GM12878 (cell line): ENCODE data around the gene ZNF367. TPM values are rescaled to one million over a fixed set of nuclear protein-coding genes. Genes with fewer than 3 reads are reported as not detected.
"Not testable (repeated sequence)": the region's sequence is repeated elsewhere in the genome, so short reads cannot be mapped to it uniquely, and the experiment has no call there.

Experiments
- ATAC-seq: fragments of 200-7000 bp; cut with Tn5 transposase; 3 replicates; pipeline ENCODE4 v1.9.1; 2020; ENCODE audit warnings: mild to moderate bottlenecking, moderate library complexity
- BruUV-seq: library from RNA; stranded (reverse); fragments of 400-500 nt; replicated peaks from 2 replicates; lab custom pipeline; 2021; lab: Mats Ljungman, UMichigan
- CTCF ChIA-PET: fragments of 300-600 bp; sonication (Branson Sonifier 250); formaldehyde crosslinking; extraction: SDS; loops from one replicate; lab custom pipeline; 2021; ENCODE audit warnings: inconsistent platforms; lab: Yijun Ruan, JAX
- POLR2A ChIA-PET: fragments of 350-600 bp; formaldehyde crosslinking; extraction: SDS; loops from one replicate; lab custom pipeline; 2021; ENCODE audit warnings: inconsistent platforms; lab: Charles Lee
- RAD21 ChIA-PET: fragments of 300-600 bp; sonication (Branson Sonifier 250); formaldehyde crosslinking; loops from one replicate; lab custom pipeline; 2023; ENCODE audit warnings: antibody characterized with exemption; ENCODE audit not compliant: unreplicated experiment; lab: Charles Lee
- SMC1A ChIA-PET: fragments of 300-600 bp; sonication (Branson Sonifier 250); formaldehyde crosslinking; loops from one replicate; lab custom pipeline; 2023; ENCODE audit not compliant: unreplicated experiment, uncharacterized antibody; lab: Charles Lee
- DNase-seq: peaks from one replicate; pipeline ENCODE4 v3.0.0-alpha.2; 2011; ENCODE audit warnings: low read depth, low spot score
- FAIRE-seq: peaks from 3 replicates; lab custom pipeline; 2011; peaks lifted over from hg19 to GRCh38; lab: Jason Lieb, UNC
- H2AFZ ChIP-seq: 2 replicates; pipeline ENCODE4 v1.6.0; 2011; ENCODE audit warnings: low read depth, low read length, control low read depth; ENCODE audit not compliant: control insufficient read depth
- H3K27ac ChIP-seq: 2 replicates; pipeline ENCODE4 v1.5.1; 2011; ENCODE audit warnings: control low read depth; ENCODE audit not compliant: control insufficient read depth, insufficient read depth
- H3K27me3 ChIP-seq, 2 experiments: replicated peaks in 1 of 2; 2 replicates each; pipeline versions ENCODE4 v1.6.0 to v1.6.1; 2011; ENCODE audit warnings: low read length in 1 of 2; ENCODE audit not compliant: control insufficient read depth in 2 of 2, insufficient read depth in 2 of 2
- H3K36me3 ChIP-seq, 2 experiments: 2 replicates each; pipeline ENCODE4 v1.5.1; 2011; ENCODE audit warnings: low read length in 1 of 2; ENCODE audit not compliant: control insufficient read depth in 2 of 2, insufficient read depth in 2 of 2
- H3K4me1 ChIP-seq: 2 replicates; pipeline ENCODE4 v1.6.1; 2011; ENCODE audit warnings: mild to moderate bottlenecking, low read length, moderate library complexity, mixed read lengths; ENCODE audit not compliant: control insufficient read depth, insufficient read depth
- H3K4me2 ChIP-seq: 2 replicates; pipeline ENCODE4 v1.6.0; 2011; ENCODE audit warnings: control low read depth; ENCODE audit not compliant: control insufficient read depth, insufficient read depth
- H3K4me3 ChIP-seq: fragments of 200-600 bp; sonication (generic); 2 replicates; pipeline ENCODE4 v1.5.1; 2016
- H3K79me2 ChIP-seq: 2 replicates; pipeline ENCODE4 v1.6.0; 2011; ENCODE audit warnings: low read length; ENCODE audit not compliant: control insufficient read depth, insufficient read depth
- H3K9ac ChIP-seq: 2 replicates; pipeline ENCODE4 v1.8.0; 2011; ENCODE audit warnings: low read length, control low read depth, mixed read lengths; ENCODE audit not compliant: control insufficient read depth, insufficient read depth
- H3K9me3 ChIP-seq: replicated peaks from 3 replicates; pipeline ENCODE4 v1.5.1; 2011; ENCODE audit warnings: mild to moderate bottlenecking, low read length; ENCODE audit not compliant: control insufficient read depth, insufficient read depth
- H4K20me1 ChIP-seq: 2 replicates; pipeline ENCODE4 v1.6.0; 2011; ENCODE audit not compliant: control insufficient read depth, insufficient read depth
- EGR1 ChIP-seq, 2 experiments: IDR thresholded peaks; 1 replicate in 1 of 2; 2 replicates in 1 of 2; pipeline ENCODE4 v1.6.1; 2011 to 2012; ENCODE audit warnings: low read depth in 2 of 2, low read length in 2 of 2, borderline replicate concordance in 1 of 2, mild to moderate bottlenecking in 1 of 2, moderate library complexity in 1 of 2
- MXI1 ChIP-seq: fragments of 150-350 bp; IDR thresholded peaks from 2 replicates; pipeline ENCODE4 v1.6.1; 2011; ENCODE audit warnings: low read depth, mild to moderate bottlenecking, inconsistent platforms, low read length, improper control_type of control experiment
- POLR2AphosphoS5 ChIP-seq: IDR thresholded peaks from 2 replicates; pipeline ENCODE4 v1.6.1; 2011; ENCODE audit warnings: mild to moderate bottlenecking, low read length, inconsistent platforms
- SPI1 ChIP-seq: IDR thresholded peaks from 2 replicates; pipeline ENCODE4 v1.6.1; 2011; ENCODE audit warnings: low read depth, mild to moderate bottlenecking, low read length, moderate library complexity, borderline replicate concordance; ENCODE audit not compliant: insufficient read depth
- YY1 ChIP-seq: IDR thresholded peaks from 2 replicates; pipeline ENCODE4 v1.6.1; 2011; ENCODE audit warnings: low read depth, mild to moderate bottlenecking, low read length
- WGBS: methylation state at CpG from one replicate; pipeline ENCODE4 v1.1.6; 2016; ENCODE audit warnings: low lambda C conversion rate; ENCODE audit not compliant: insufficient replicate concordance, insufficient coverage; ENCODE audit errors: missing lambda C conversion rate; 5-methylcytosine and 5-hydroxymethylcytosine counted together
- in situ Hi-C: fragments of 300-500 bp; cut with MboI; formaldehyde crosslinking; loops from 9 replicates; pipeline ENCODE4 v1.14.3; 2018; ENCODE audit warnings: mixed read lengths
- intact Hi-C: fragments of 100-400 bp; cut with micrococcal nuclease; formaldehyde crosslinking; loops from one replicate; pipeline ENCODE4 v1.14.2; 2022; ENCODE audit not compliant: unreplicated experiment
- polyA plus RNA-seq, 11 experiments: library from polyadenylated mRNA; depleted of rRNA in 4 of 11; unstranded in 6 of 11; stranded (reverse) in 5 of 11; fragments of >200 nt; fragmentation: Nextera tagmentation in 4 of 11; fragmentation: Illumina TruSeq in 1 of 11; extraction: Ambion mirVana in 4 of 11; extraction: Trizol in 1 of 11; gene quantifications; 1 replicate in 1 of 11; 2 replicates in 10 of 11; pipeline versions ENCODE4 v1.2.1 to v1.2.3, GENCODE V29; 2011 to 2016; ENCODE audit warnings: inconsistent platforms in 2 of 11, missing spikeins in 2 of 11, low read depth in 1 of 11
- total RNA-seq, 4 experiments: library from RNA; depleted of rRNA in 3 of 4; stranded (reverse); fragments of >200 nt in 3 of 4; fragmentation: Illumina TruSeq in 1 of 4; extraction: Trizol in 1 of 4; gene quantifications; 2 replicates each; pipeline versions ENCODE4 v1.2.1 to v1.2.3, GENCODE V29; 2013 to 2021
- TF ChIP-seq, protein P1 (sequence below): fragments of 150-350 bp; IDR thresholded peaks from 2 replicates; pipeline ENCODE4 v1.6.1; 2016; ENCODE audit warnings: low read depth, low read length
- TF ChIP-seq, protein P2 (sequence below), 3 experiments: IDR thresholded peaks in 2 of 3; conservative IDR thresholded peaks in 1 of 3; 2 replicates each; pipeline ENCODE4 v1.5.1; 2011; ENCODE audit warnings: low read depth in 3 of 3, low read length in 3 of 3, mild to moderate bottlenecking in 3 of 3, control low read depth in 2 of 3, moderate library complexity in 2 of 3, inconsistent platforms in 1 of 3, mixed read lengths in 1 of 3; ENCODE audit not compliant: control insufficient read depth in 2 of 3, insufficient read depth in 1 of 3; ENCODE audit errors: extremely low read depth in 1 of 3
- TF ChIP-seq, protein P3 (sequence below): fragments of 450-650 bp; IDR thresholded peaks from 2 replicates; pipeline ENCODE4 v1.6.1; 2017; ENCODE audit warnings: mild to moderate bottlenecking, low read depth, inconsistent platforms; ENCODE audit not compliant: poor library complexity, severe bottlenecking

Gene ZNF367
- total and polyA plus RNA-seq, 10 of the 15 experiments (the other 5 are each of a cell fraction or from before 2014, with no cell fraction given): 2.9 to 16.3 (median 11.1) TPM

DNA sequence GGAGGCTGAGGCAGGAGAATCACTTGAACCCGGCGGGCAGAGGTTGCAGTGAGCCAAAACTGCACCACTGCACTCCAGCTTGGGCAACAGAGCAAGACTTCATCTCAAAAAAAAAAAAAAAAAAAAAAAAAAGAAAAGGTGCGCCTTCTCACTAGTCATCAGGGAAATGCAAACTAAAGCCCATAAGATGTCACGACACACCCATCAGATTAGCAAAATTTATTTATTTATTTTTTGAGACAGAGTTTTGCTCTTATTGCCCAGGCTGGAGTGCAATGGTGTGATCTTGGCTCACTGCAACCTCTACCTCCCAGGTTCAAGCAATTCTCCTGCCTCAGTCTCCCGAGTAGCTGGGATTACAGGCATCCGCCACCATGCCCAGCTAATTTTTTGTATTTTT is 57.6 kb downstream of the ZNF367 start:
- intact Hi-C loops, BruUV-seq, H3K27me3 ChIP-seq, in situ Hi-C loops, FAIRE-seq, POLR2A ChIA-PET, SMC1A ChIA-PET, H3K36me3 ChIP-seq, ATAC-seq, CTCF ChIA-PET, DNase-seq, H3K27ac ChIP-seq, H2AFZ ChIP-seq, H3K4me3 ChIP-seq, H3K4me2 ChIP-seq, H3K9me3 ChIP-seq, H3K79me2 ChIP-seq, H4K20me1 ChIP-seq, RAD21 ChIA-PET, H3K4me1 ChIP-seq, H3K9ac ChIP-seq: not testable (repeated sequence)
- 81% methylated on average over 5 of the region's 6 CpGs for WGBS

GRCh38 chr9:96350866-96351265 is 67.3 kb downstream of the ZNF367 start:
- SMC1A ChIA-PET: no interaction called here
- POLR2A ChIA-PET: interaction anchor here (0.7 kb wide), 1 partner anchor 36 kb away, joined by 3 read pairs; no protein-coding TSS in a partner anchor
- H3K4me2 ChIP-seq: no peak overlapping the region
- no peaks in the 10 kb centered on the region for H3K36me3 ChIP-seq
- ATAC-seq (no peak), DNase-seq (no peak), FAIRE-seq (no peak)
- BruUV-seq: no TSS peak
- CTCF ChIA-PET: interaction anchor here (0.6 to 0.9 kb wide), 2 partner anchors 34 to 88 kb away, joined by 3 to 5 read pairs; no protein-coding TSS in a partner anchor
- H3K79me2 ChIP-seq: no peaks in the 10 kb centered on the region
- H3K27ac ChIP-seq: no peak overlapping the region
- H3K4me1 ChIP-seq: no peaks in the 10 kb centered on the region
- no peak overlapping the region for H3K4me3 ChIP-seq
- H2AFZ ChIP-seq: no peak overlapping the region
- H3K9me3 ChIP-seq: no peaks in the 10 kb centered on the region; the same call in 2 of the 3 replicates
- no peaks in the 10 kb centered on the region for H4K20me1 ChIP-seq
- intact Hi-C loops (no loop called here), in situ Hi-C loops (no loop called here)
- no peak overlapping the region for H3K9ac ChIP-seq
- WGBS: 94% methylated on average over 1 of the region's 1 CpG
- RAD21 ChIA-PET: interaction anchor here (0.7 kb wide), 1 partner anchor 1087 kb away, joined by 3 read pairs; no protein-coding TSS in a partner anchor
- H3K27me3 ChIP-seq: no peaks in the 10 kb centered on the region
- TF ChIP-seq, protein P1, sequence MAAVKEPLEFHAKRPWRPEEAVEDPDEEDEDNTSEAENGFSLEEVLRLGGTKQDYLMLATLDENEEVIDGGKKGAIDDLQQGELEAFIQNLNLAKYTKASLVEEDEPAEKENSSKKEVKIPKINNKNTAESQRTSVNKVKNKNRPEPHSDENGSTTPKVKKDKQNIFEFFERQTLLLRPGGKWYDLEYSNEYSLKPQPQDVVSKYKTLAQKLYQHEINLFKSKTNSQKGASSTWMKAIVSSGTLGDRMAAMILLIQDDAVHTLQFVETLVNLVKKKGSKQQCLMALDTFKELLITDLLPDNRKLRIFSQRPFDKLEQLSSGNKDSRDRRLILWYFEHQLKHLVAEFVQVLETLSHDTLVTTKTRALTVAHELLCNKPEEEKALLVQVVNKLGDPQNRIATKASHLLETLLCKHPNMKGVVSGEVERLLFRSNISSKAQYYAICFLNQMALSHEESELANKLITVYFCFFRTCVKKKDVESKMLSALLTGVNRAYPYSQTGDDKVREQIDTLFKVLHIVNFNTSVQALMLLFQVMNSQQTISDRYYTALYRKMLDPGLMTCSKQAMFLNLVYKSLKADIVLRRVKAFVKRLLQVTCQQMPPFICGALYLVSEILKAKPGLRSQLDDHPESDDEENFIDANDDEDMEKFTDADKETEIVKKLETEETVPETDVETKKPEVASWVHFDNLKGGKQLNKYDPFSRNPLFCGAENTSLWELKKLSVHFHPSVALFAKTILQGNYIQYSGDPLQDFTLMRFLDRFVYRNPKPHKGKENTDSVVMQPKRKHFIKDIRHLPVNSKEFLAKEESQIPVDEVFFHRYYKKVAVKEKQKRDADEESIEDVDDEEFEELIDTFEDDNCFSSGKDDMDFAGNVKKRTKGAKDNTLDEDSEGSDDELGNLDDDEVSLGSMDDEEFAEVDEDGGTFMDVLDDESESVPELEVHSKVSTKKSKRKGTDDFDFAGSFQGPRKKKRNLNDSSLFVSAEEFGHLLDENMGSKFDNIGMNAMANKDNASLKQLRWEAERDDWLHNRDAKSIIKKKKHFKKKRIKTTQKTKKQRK: no peak
- TF ChIP-seq, protein P2, sequence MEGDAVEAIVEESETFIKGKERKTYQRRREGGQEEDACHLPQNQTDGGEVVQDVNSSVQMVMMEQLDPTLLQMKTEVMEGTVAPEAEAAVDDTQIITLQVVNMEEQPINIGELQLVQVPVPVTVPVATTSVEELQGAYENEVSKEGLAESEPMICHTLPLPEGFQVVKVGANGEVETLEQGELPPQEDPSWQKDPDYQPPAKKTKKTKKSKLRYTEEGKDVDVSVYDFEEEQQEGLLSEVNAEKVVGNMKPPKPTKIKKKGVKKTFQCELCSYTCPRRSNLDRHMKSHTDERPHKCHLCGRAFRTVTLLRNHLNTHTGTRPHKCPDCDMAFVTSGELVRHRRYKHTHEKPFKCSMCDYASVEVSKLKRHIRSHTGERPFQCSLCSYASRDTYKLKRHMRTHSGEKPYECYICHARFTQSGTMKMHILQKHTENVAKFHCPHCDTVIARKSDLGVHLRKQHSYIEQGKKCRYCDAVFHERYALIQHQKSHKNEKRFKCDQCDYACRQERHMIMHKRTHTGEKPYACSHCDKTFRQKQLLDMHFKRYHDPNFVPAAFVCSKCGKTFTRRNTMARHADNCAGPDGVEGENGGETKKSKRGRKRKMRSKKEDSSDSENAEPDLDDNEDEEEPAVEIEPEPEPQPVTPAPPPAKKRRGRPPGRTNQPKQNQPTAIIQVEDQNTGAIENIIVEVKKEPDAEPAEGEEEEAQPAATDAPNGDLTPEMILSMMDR (IDR thresholded peaks at IDR 0.05 in 2 of 3, conservative IDR thresholded peaks at IDR 0.05 in 1 of 3; ENCODE audit: control insufficient read depth in 2 of 3, extremely low read depth in 1 of 3, insufficient read depth in 1 of 3, low read depth in 3 of 3, low read length in 3 of 3): no peak
- TF ChIP-seq POLR2AphosphoS5 (no peak), YY1 (no peak), SPI1 (no peak), EGR1 (IDR thresholded peaks at IDR 0.05; ENCODE audit: borderline replicate concordance in 1 of 2, low read depth in 2 of 2, low read length in 2 of 2) (no peak), MXI1 (no peak)
- TF ChIP-seq, protein P3, sequence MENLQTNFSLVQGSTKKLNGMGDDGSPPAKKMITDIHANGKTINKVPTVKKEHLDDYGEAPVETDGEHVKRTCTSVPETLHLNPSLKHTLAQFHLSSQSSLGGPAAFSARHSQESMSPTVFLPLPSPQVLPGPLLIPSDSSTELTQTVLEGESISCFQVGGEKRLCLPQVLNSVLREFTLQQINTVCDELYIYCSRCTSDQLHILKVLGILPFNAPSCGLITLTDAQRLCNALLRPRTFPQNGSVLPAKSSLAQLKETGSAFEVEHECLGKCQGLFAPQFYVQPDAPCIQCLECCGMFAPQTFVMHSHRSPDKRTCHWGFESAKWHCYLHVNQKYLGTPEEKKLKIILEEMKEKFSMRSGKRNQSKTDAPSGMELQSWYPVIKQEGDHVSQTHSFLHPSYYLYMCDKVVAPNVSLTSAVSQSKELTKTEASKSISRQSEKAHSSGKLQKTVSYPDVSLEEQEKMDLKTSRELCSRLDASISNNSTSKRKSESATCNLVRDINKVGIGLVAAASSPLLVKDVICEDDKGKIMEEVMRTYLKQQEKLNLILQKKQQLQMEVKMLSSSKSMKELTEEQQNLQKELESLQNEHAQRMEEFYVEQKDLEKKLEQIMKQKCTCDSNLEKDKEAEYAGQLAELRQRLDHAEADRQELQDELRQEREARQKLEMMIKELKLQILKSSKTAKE: no peak
